IMR-90 (cell line): ENCODE data around the gene CDK18. TPM values are rescaled to one million over a fixed set of nuclear protein-coding genes. Genes with fewer than 3 reads are reported as not detected.

ENCODE experiments used
- ATAC-seq: fragments of 200-7000 bp; cut with Tn5 transposase; 2 replicates; pipeline ENCODE4 v1.9.1; 2020; ENCODE audit warnings: low read depth, mild to moderate bottlenecking, moderate library complexity
- BruUV-seq: library from RNA; stranded (reverse); fragments of 400-500 nt; replicated peaks from 2 replicates; lab custom pipeline; 2021; lab: Mats Ljungman, UMichigan
- CTCF ChIA-PET: fragments of 300-600 bp; formaldehyde crosslinking; extraction: SDS; loops from one replicate; lab custom pipeline; 2021; ENCODE audit warnings: antibody characterized with exemption; lab: Yijun Ruan, JAX
- POLR2A ChIA-PET: fragments of 300-600 bp; sonication (Branson Sonifier 250); formaldehyde crosslinking; loops from one replicate; lab custom pipeline; 2022; ENCODE audit warnings: antibody characterized with exemption; ENCODE audit not compliant: unreplicated experiment; lab: Charles Lee
- DNase-seq: peaks from one replicate; pipeline ENCODE4 v3.0.0; 2013
- H2AFZ ChIP-seq: replicated peaks from 2 replicates; pipeline ENCODE3; 2013; ENCODE audit warnings: low read length, mild to moderate bottlenecking; ENCODE audit not compliant: poor library complexity
- H2AK5ac ChIP-seq: 2 replicates; pipeline ENCODE4 v1.6.1; 2013; ENCODE audit warnings: low read depth, low read length, inconsistent platforms
- H2AK9ac ChIP-seq: replicated peaks from 2 replicates; pipeline ENCODE3; 2013; ENCODE audit warnings: mild to moderate bottlenecking, low read depth, low read length, moderate library complexity; ENCODE audit not compliant: poor library complexity
- H2BK120ac ChIP-seq: 2 replicates; pipeline ENCODE4 v1.6.1; 2013; ENCODE audit warnings: low read depth, low read length, inconsistent platforms
- H2BK15ac ChIP-seq: 3 replicates; pipeline ENCODE4 v1.6.1; 2013; ENCODE audit warnings: low read depth, low read length, inconsistent platforms
- H2BK20ac ChIP-seq: 2 replicates; pipeline ENCODE4 v1.6.1; 2013; ENCODE audit warnings: low read depth, mild to moderate bottlenecking, inconsistent platforms, low read length, moderate library complexity
- H2BK5ac ChIP-seq: 2 replicates; pipeline ENCODE4 v1.6.1; 2013; ENCODE audit warnings: mild to moderate bottlenecking, low read depth, low read length, inconsistent platforms; ENCODE audit not compliant: poor library complexity, severe bottlenecking
- H3K14ac ChIP-seq: replicated peaks from 2 replicates; pipeline ENCODE4 v1.6.1; 2013; ENCODE audit warnings: low read depth, low read length, inconsistent platforms
- H3K18ac ChIP-seq: 2 replicates; pipeline ENCODE4 v1.6.1; 2013; ENCODE audit warnings: low read depth, low read length, control low read depth
- H3K23ac ChIP-seq: 2 replicates; pipeline ENCODE4 v1.6.1; 2013; ENCODE audit warnings: low read depth, low read length, inconsistent platforms
- H3K27ac ChIP-seq: 2 replicates; pipeline ENCODE4 v1.5.1; 2013; ENCODE audit warnings: mild to moderate bottlenecking, control low read depth, low read length; ENCODE audit not compliant: insufficient read depth
- H3K27me3 ChIP-seq: 2 replicates; pipeline ENCODE4 v1.6.1; 2013; ENCODE audit warnings: low read length; ENCODE audit not compliant: control insufficient read depth, insufficient read depth
- H3K36me3 ChIP-seq: 2 replicates; pipeline ENCODE4 v1.6.1; 2013; ENCODE audit warnings: low read length, mixed read lengths; ENCODE audit not compliant: control insufficient read depth, insufficient read depth
- H3K4ac ChIP-seq: 2 replicates; pipeline ENCODE4 v1.6.1; 2013; ENCODE audit warnings: low read depth, low read length, inconsistent platforms
- H3K4me1 ChIP-seq: 2 replicates; pipeline ENCODE4 v1.6.1; 2013; ENCODE audit warnings: low read length, mixed read lengths; ENCODE audit not compliant: control insufficient read depth, insufficient read depth
- H3K4me2 ChIP-seq: 2 replicates; pipeline ENCODE4 v1.6.1; 2013; ENCODE audit warnings: low read depth, mild to moderate bottlenecking, control low read depth, low read length, moderate library complexity
- H3K4me3 ChIP-seq: 2 replicates; pipeline ENCODE4 v1.5.1; 2013; ENCODE audit warnings: low read depth, mild to moderate bottlenecking, control low read depth, low read length, moderate library complexity; ENCODE audit not compliant: insufficient read depth
- H3K56ac ChIP-seq: 2 replicates; pipeline ENCODE4 v1.6.1; 2013; ENCODE audit warnings: low read length, inconsistent platforms; ENCODE audit not compliant: insufficient read depth; ENCODE audit errors: extremely low read depth
- H3K79me1 ChIP-seq, 2 experiments: 2 replicates each; pipeline ENCODE4 v1.6.1; 2013; ENCODE audit warnings: low read length in 2 of 2, inconsistent platforms in 1 of 2, low read depth in 1 of 2
- H3K9ac ChIP-seq: 2 replicates; pipeline ENCODE4 v1.6.1; 2013; ENCODE audit warnings: low read depth, low read length, control low read depth
- H3K9me1 ChIP-seq: 2 replicates; pipeline ENCODE4 v1.6.1; 2013; ENCODE audit warnings: low read length, inconsistent platforms; ENCODE audit not compliant: insufficient read depth
- H3K9me3 ChIP-seq: 2 replicates; pipeline ENCODE4 v1.6.1; 2013; ENCODE audit warnings: low read length; ENCODE audit not compliant: control insufficient read depth, insufficient read depth
- H4K20me1 ChIP-seq: 2 replicates; pipeline ENCODE4 v1.6.1; 2013; ENCODE audit warnings: low read length, inconsistent platforms; ENCODE audit not compliant: insufficient read depth
- H4K5ac ChIP-seq: 2 replicates; pipeline ENCODE4 v1.6.1; 2013; ENCODE audit warnings: mild to moderate bottlenecking, low read depth, low read length, control low read depth
- H4K8ac ChIP-seq, 2 experiments: 2 replicates each; pipeline ENCODE4 v1.6.1; 2013; ENCODE audit warnings: low read depth in 2 of 2, low read length in 2 of 2, control low read depth in 1 of 2, inconsistent platforms in 1 of 2
- H4K91ac ChIP-seq: 2 replicates; pipeline ENCODE4 v1.6.1; 2013; ENCODE audit warnings: low read depth, low read length, inconsistent platforms; ENCODE audit not compliant: insufficient read depth
- FOS ChIP-seq: fragments of 150-350 bp; IDR thresholded peaks from 2 replicates; pipeline ENCODE4 v1.6.1; 2016; ENCODE audit warnings: low read depth, low read length
- MAFK ChIP-seq: IDR thresholded peaks from 2 replicates; pipeline ENCODE4 v1.6.1; 2012; ENCODE audit warnings: low read depth, low read length, improper control_type of control experiment
- MAZ ChIP-seq: IDR thresholded peaks from 2 replicates; pipeline ENCODE4 v1.6.1; 2012; ENCODE audit warnings: low read depth, mild to moderate bottlenecking, low read length, improper control_type of control experiment, moderate library complexity, borderline replicate concordance
- RCOR1 ChIP-seq: IDR thresholded peaks from 2 replicates; pipeline ENCODE4 v1.6.1; 2012; ENCODE audit warnings: mild to moderate bottlenecking, low read length, improper control_type of control experiment; ENCODE audit not compliant: insufficient replicate concordance
- WGBS, 2 experiments: methylation state at CpG; one replicate each; pipeline versions ENCODE4 v1.1.5 to v1.1.7; 2013; ENCODE audit warnings: missing lambda C conversion rate in 2 of 2; ENCODE audit not compliant: insufficient read length in 1 of 2; ENCODE audit errors: extremely low coverage in 2 of 2; 5-methylcytosine and 5-hydroxymethylcytosine counted together
- dilution Hi-C: fragments of 300-500 bp; cut with HindIII; formaldehyde crosslinking; loops from one replicate; pipeline ENCODE4 v1.14.3; 2018; ENCODE audit warnings: low sequenced_read_pairs; ENCODE audit not compliant: unreplicated experiment
- in situ Hi-C: fragments of 300-500 bp; cut with MboI; formaldehyde crosslinking; loops from 3 replicates; pipeline ENCODE4 v1.14.3; 2019; ENCODE audit warnings: low sequenced_read_pairs, inconsistent platforms, mixed read lengths
- intact Hi-C: fragments of 100-400 bp; cut with micrococcal nuclease; formaldehyde crosslinking; loops from 2 replicates; pipeline ENCODE4 v1.10.0; 2022
- polyA plus RNA-seq, 3 experiments: library from polyadenylated mRNA; depleted of rRNA; stranded (reverse); fragments of >200 nt; gene quantifications; 2 replicates each; pipeline ENCODE4 v1.2.3, GENCODE V29; 2012; ENCODE audit warnings: low replicate concordance in 1 of 3
- total RNA-seq: library from RNA; depleted of rRNA; stranded (reverse); fragments of >200 nt; gene quantifications from 2 replicates; pipeline ENCODE4 v1.2.3, GENCODE V29; 2012

The CDK18 gene
- total and polyA plus RNA-seq, 2 of the 4 experiments (the other 2 are of a cell fraction) = 0.18 to 0.48 TPM

DNA sequence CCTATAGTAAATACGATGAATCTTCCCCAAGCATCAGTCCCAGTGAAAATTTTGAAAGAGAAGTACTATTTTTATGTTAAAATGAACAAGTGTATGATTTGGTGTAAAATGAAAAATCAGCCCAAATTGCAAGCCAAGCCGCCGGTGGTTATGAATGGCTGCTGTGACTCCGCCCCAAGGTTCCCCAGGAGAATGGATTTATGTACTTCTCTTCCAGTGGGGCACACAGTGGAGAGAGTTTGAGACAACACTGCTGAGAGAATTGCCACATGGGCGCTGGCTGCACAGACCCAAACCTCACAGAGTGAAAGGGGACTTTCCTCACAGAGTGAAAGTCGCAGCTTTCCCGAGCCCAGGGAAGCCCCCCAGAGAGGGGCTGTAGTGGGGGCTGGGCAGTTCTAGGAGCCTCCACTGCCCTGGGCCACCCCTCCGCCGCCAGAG, 24.0 kb downstream of the CDK18 start:
- in situ Hi-C loops = loop anchor here (5.0 kb wide), 1 partner anchor 129 kb away; no protein-coding TSS in a partner anchor

More for the DNA sequence above, 24.0 kb downstream of the CDK18 start:
- TF ChIP-seq FOS (no peak), MAFK (no peak), RCOR1 (no peak), MAZ (no peak)
- Histone ChIP-seq H3K4me1 (no peaks in the 10 kb centered on the region), H3K14ac (no peak overlapping the region), H3K18ac (no peak overlapping the region), H3K9me3 (no peaks in the 10 kb centered on the region), H3K4me3 (no peak overlapping the region), H3K27ac (no peak overlapping the region), H2BK20ac (no peak overlapping the region), H3K56ac (no peak overlapping the region), H2AK5ac (no peak overlapping the region), H4K8ac (no peak overlapping the region), H2BK15ac (no peak overlapping the region), H2BK5ac (no peak overlapping the region), H3K4ac (no peak overlapping the region), H4K5ac (no peak overlapping the region), H3K4me2 (no peak overlapping the region; the same call in 1 of the 2 replicates), H3K9ac (no peak overlapping the region), H3K9me1 (no peaks in the 10 kb centered on the region), H2BK120ac (no peak overlapping the region), H3K27me3 (peaks cover 23% of the 10 kb centered on the region), H4K91ac (no peak overlapping the region), H2AK9ac (no peak overlapping the region), H3K23ac (no peak overlapping the region), H2AFZ (peak overlapping the region; percentile 90), H3K79me1 (no peaks in the 10 kb centered on the region), H4K20me1 (no peaks in the 10 kb centered on the region), H3K36me3 (no peaks in the 10 kb centered on the region)
- intact Hi-C loops (loop anchor here (1.0 to 2.0 kb wide), 2 partner anchors 60 to 182 kb away; no protein-coding TSS in a partner anchor), dilution Hi-C loops (no loop called here)
- DNase-seq (no peak), ATAC-seq (peak; percentile 5)
- BruUV-seq = no TSS peak
- CTCF ChIA-PET = interaction anchor here (1.0 to 1.8 kb wide), 8 partner anchors 9 to 130 kb away, joined by 3 to 11 read pairs (median 6); no protein-coding TSS in a partner anchor
- POLR2A ChIA-PET = no interaction called here
- 6% methylated on average over 3 of the region's 9 CpGs; no CpG with 5 or more reads in 1 of the 2 experiments for WGBS, 2 experiments
